Upper lobe of left lung (tissue), 6 donors: ENCODE results near the gene METTL15. TPM values are rescaled to one million over a fixed set of nuclear protein-coding genes. Genes with fewer than 3 reads are reported as not detected.
"Not testable (repeated sequence)": the region's sequence is repeated elsewhere in the genome, so short reads cannot be mapped to it uniquely, and the experiment has no call there.

ENCODE experiments used
- ATAC-seq, 2 donors: fragments of 200-7000 bp; cut with Tn5 transposase; one replicate each; pipeline ENCODE4 v1.9.1; 2022; ENCODE audit warnings: mild to moderate bottlenecking in 2 of 2, moderate library complexity in 2 of 2; ENCODE audit not compliant: low FRiP score in 2 of 2
- DNase-seq, 2 donors: peaks; one replicate each; pipeline ENCODE4 v3.0.0-alpha.2; 2019 to 2020
- H3K27ac ChIP-seq, 4 donors: fragments of 200-600 bp; sonication (generic); one replicate each; pipeline ENCODE4 v1.5.1; 2016 to 2019
- H3K27me3 ChIP-seq, 4 donors: fragments of 200-600 bp; sonication (generic); one replicate each; pipeline ENCODE4 v1.5.1; 2017 to 2019
- H3K36me3 ChIP-seq, 4 donors: fragments of 200-600 bp; sonication (generic); one replicate each; pipeline ENCODE4 v1.5.1; 2016 to 2019
- H3K4me1 ChIP-seq, 4 donors: fragments of 200-600 bp; sonication (generic); one replicate each; pipeline ENCODE4 v1.5.1; 2018 to 2019
- H3K4me3 ChIP-seq, 4 donors: fragments of 200-600 bp; sonication (generic); one replicate each; pipeline ENCODE4 v1.5.1; 2017 to 2019; ENCODE audit warnings: mild to moderate bottlenecking in 2 of 4, moderate library complexity in 1 of 4
- H3K9me3 ChIP-seq, 4 donors: fragments of 200-600 bp; sonication (generic); one replicate each; pipeline ENCODE4 v1.5.1; 2018 to 2019
- EP300 ChIP-seq, 4 donors: sonication (generic); formaldehyde crosslinking; IDR thresholded peaks; one replicate each; pipeline ENCODE4 v1.5.1; 2017; ENCODE audit warnings: antibody characterized with exemption in 4 of 4, control low read depth in 2 of 4
- POLR2A ChIP-seq, 4 donors: fragments of 450-650 bp; IDR thresholded peaks; one replicate each; pipeline ENCODE4 v1.5.1; 2016 to 2017; ENCODE audit warnings: antibody characterized with exemption in 4 of 4, mild to moderate bottlenecking in 2 of 4
- POLR2AphosphoS5 ChIP-seq, 2 donors: sonication (generic); formaldehyde crosslinking; IDR thresholded peaks; one replicate each; pipeline ENCODE4 v1.5.1; 2017; ENCODE audit warnings: antibody characterized with exemption in 2 of 2
- WGBS, 2 donors: methylation state at CpG; one replicate each; pipeline ENCODE4 v1.1.5; 2017 to 2018; 5-methylcytosine and 5-hydroxymethylcytosine counted together
- total RNA-seq, 6 donors: library from RNA; depleted of rRNA in 4 of 6; stranded (reverse); fragments of >200 nt in 4 of 6; gene quantifications; one replicate each; pipeline versions ENCODE4 v1.1.0 to v1.2.1, GENCODE V29; 2016 to 2021
- TF ChIP-seq, protein P1 (sequence below), 6 experiments: fragments of 450-650 bp in 4 of 6; fragments of 200-600 bp in 2 of 6; sonication (generic) in 2 of 6; IDR thresholded peaks; one replicate each; pipeline ENCODE4 v1.5.1; 2016 to 2019; ENCODE audit warnings: antibody characterized with exemption in 6 of 6
- donor health status: DM: no; HTN: no; CAD: no; lungs with moderate emphysema.
- donor health status: DM: no; HTN: yes; CAD: no; lungs with severe emphysema.

Gene METTL15
- total RNA-seq, 6 donors from 2014 or later: 3.0 to 24.1 (median 11.2) TPM

DNA sequence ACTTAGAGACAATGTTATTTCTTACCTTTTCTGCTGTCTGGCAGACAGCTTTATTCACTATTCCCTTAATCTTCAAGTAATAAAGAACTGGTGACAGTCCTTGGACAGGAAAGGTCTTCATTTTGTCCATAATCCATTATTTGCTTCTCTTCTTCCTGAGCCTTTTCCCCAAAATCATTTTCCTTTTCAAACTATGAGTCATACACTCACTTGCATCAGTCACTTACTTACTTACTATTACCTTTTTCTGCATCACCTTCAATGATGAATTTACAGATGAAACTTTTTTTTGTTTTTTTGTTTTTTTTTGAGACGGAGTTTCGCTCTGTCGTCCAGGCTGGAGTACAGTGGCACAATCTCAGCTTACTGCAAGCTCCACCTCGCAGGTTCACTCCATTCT lies 9.5 kb downstream of the METTL15 start:
- WGBS, 2 donors: 91 to 95% methylated on average over 4 of the region's 4 CpGs
- ATAC-seq: no peak
- no peaks in the 10 kb centered on the region for H3K27me3 ChIP-seq
- no peak for DNase-seq
- no peak overlapping the region for H3K4me3 ChIP-seq
- H3K9me3 ChIP-seq: no peaks in the 10 kb centered on the region
- no peak for TF ChIP-seq POLR2A (IDR thresholded peaks at IDR 0.05)
- no peak for TF ChIP-seq POLR2AphosphoS5 (IDR thresholded peaks at IDR 0.05)
- TF ChIP-seq, protein P1, sequence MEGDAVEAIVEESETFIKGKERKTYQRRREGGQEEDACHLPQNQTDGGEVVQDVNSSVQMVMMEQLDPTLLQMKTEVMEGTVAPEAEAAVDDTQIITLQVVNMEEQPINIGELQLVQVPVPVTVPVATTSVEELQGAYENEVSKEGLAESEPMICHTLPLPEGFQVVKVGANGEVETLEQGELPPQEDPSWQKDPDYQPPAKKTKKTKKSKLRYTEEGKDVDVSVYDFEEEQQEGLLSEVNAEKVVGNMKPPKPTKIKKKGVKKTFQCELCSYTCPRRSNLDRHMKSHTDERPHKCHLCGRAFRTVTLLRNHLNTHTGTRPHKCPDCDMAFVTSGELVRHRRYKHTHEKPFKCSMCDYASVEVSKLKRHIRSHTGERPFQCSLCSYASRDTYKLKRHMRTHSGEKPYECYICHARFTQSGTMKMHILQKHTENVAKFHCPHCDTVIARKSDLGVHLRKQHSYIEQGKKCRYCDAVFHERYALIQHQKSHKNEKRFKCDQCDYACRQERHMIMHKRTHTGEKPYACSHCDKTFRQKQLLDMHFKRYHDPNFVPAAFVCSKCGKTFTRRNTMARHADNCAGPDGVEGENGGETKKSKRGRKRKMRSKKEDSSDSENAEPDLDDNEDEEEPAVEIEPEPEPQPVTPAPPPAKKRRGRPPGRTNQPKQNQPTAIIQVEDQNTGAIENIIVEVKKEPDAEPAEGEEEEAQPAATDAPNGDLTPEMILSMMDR (IDR thresholded peaks at IDR 0.05): no peak
- no peak for TF ChIP-seq EP300 (IDR thresholded peaks at IDR 0.05)
- H3K36me3 ChIP-seq: peaks cover 0 to 25% (median 3%) of the 10 kb centered on the region in 4 donors
- H3K4me1 ChIP-seq: peaks cover 0 to 6% (median 0%) of the 10 kb centered on the region in 4 donors
- H3K27ac ChIP-seq: no peak overlapping the region

DNA sequence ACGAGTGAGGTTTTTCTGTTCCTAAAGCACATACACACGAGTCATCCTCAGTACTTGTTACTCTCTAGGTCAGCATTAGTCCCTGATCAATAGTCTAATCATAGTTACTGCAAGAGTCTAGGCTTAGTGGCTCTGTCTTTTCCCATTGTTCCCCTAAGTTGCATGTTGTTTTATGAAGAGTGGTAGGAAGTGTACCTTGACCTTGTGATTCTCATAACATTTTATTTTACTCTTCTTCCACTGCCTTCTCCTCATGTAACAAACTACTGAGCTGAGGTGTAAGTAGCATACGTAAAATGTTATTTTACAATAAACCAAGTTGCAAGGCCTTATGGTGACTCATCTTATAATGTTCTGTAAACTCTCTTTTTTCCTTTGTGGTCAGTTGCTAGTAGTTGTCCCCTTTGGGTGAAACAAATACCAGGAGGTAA lies 15.0 kb downstream of the METTL15 start:
- WGBS, 2 donors: 91 to 93% methylated on average over 3 of the region's 3 CpGs
- ATAC-seq (no peak), DNase-seq (no peak)

DNA sequence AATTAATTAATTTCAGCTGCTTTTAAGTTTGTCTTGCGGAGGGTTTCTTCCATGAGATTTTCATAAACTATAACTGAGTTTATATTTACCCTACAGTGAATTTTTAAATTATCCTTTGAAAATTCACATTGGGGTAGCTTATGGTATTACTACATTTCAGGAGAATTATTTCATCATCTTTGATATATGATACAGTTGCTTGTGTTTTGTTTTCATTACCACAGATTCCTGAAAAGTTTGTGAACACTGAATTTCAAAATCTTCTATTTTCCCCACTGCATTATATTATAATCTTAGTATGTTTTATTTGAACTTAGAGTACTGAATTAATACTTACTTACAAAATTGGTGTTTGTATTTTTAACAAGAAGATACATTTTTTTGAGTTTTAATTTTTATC lies 24.4 kb downstream of the METTL15 start:
- Histone ChIP-seq H3K36me3 (peaks cover 0 to 3% (median 0%) of the 10 kb centered on the region in 4 donors), H3K9me3 (no peaks in the 10 kb centered on the region), H3K4me1 (no peaks in the 10 kb centered on the region), H3K4me3 (no peak overlapping the region), H3K27me3 (no peaks in the 10 kb centered on the region), H3K27ac (no peak overlapping the region)
- TF ChIP-seq, protein P1 (IDR thresholded peaks at IDR 0.05): no peak
- no peak for TF ChIP-seq EP300 (IDR thresholded peaks at IDR 0.05)
- no peak for TF ChIP-seq POLR2A (IDR thresholded peaks at IDR 0.05)
- no peak for TF ChIP-seq POLR2AphosphoS5 (IDR thresholded peaks at IDR 0.05)
- no peak for ATAC-seq
- no peak for DNase-seq
- WGBS, 2 donors: 0 to 44% methylated on average over 1 of the region's 1 CpG

More for the DNA sequence above, 15.0 kb downstream of the METTL15 start:
- TF ChIP-seq POLR2A (IDR thresholded peaks at IDR 0.05) (no peak), EP300 (IDR thresholded peaks at IDR 0.05) (no peak), POLR2AphosphoS5 (IDR thresholded peaks at IDR 0.05) (no peak)
- TF ChIP-seq, protein P1 (IDR thresholded peaks at IDR 0.05): no peak
- Histone ChIP-seq H3K36me3 (peaks cover 0 to 3% (median 0%) of the 10 kb centered on the region in 4 donors), H3K4me3 (no peak overlapping the region), H3K27ac (no peak overlapping the region), H3K9me3 (no peaks in the 10 kb centered on the region), H3K4me1 (no peaks in the 10 kb centered on the region), H3K27me3 (no peaks in the 10 kb centered on the region)

DNA sequence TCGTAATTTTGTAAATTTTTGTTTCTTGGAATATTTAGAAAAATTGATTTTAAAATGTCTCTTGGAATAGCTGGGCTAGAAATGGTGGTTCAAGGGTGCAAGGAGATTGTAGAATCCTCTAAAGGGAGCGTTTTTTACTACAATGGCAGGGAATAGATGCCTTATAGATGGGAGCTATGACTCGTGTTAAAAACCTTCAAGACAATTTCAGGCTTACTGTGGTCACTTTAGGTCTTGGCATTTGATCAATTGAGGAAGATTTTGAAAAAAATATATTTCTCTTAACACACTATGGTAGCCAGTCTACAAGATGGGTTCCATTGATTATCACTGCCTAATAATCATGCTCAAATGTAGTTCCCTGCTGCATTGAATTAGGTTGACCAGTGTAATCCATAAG lies 25.0 kb downstream of the METTL15 start:
- H3K9me3 ChIP-seq: peaks cover 0 to 3% (median 0%) of the 10 kb centered on the region in 4 donors
- H3K4me3 ChIP-seq: no peak overlapping the region
- H3K27me3 ChIP-seq: no peaks in the 10 kb centered on the region
- H3K4me1 ChIP-seq: no peaks in the 10 kb centered on the region
- WGBS, 2 donors: 93 to 97% methylated on average over 3 of the region's 3 CpGs
- TF ChIP-seq POLR2A (IDR thresholded peaks at IDR 0.05): no peak
- no peak for TF ChIP-seq EP300 (IDR thresholded peaks at IDR 0.05)
- TF ChIP-seq, protein P1 (IDR thresholded peaks at IDR 0.05): no peak
- no peak for TF ChIP-seq POLR2AphosphoS5 (IDR thresholded peaks at IDR 0.05)
- no peak for ATAC-seq
- no peak for DNase-seq
- peaks cover 0 to 3% (median 0%) of the 10 kb centered on the region in 4 donors for H3K36me3 ChIP-seq
- no peak overlapping the region for H3K27ac ChIP-seq

DNA sequence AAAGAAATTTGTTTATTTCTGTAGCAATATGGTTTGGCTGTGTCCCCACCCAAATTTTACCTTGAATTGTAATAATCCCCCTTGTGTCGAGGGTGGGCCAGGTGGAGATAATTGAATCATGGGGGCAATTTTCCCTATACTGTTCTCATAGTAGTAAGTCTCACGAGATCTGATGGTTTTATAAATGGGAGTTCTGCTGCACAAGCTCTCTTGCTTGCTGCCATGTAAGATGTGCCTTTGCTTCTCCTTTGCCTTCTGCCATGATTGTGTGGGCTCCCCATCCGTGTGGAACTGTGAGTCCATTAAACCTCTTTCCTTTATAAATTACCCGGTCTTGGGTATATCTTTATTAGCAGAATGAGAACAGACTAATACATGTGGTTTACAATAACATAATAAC lies 28.0 kb downstream of the METTL15 start:
- H3K36me3 ChIP-seq, H3K4me3 ChIP-seq, DNase-seq, H3K4me1 ChIP-seq, ATAC-seq, H3K27me3 ChIP-seq, H3K27ac ChIP-seq: not testable (repeated sequence)
- 94 to 97% methylated on average over 4 of the region's 4 CpGs for WGBS, 2 donors
- peaks cover 4 to 22% (median 13%) of the 10 kb centered on the region in 4 donors for H3K9me3 ChIP-seq
